ENCODE measurements around the gene FAM50A. TPM values are rescaled to one million over a fixed set of nuclear protein-coding genes. Genes with fewer than 3 reads are reported as not detected.

FAM50A gene
- total and polyA plus RNA-seq, 4 donors = 10.9 to 25.1 (median 14.0) TPM

- H3K27me3 ChIP-seq (ENCODE audit: control insufficient read depth in 4 of 4, insufficient read depth in 4 of 4, low read length in 3 of 4) = no peaks in the 10 kb centered on the region
- no peak overlapping the region for H3K4me3 ChIP-seq (ENCODE audit: low read depth in 1 of 3, low read length in 3 of 3)
- H3K9ac ChIP-seq (ENCODE audit: low read depth in 1 of 2, low read length in 2 of 2) = no peak overlapping the region
- no peak for DNase-seq (ENCODE audit: low spot score)
- H3K36me3 ChIP-seq (ENCODE audit: control insufficient read depth in 4 of 4, insufficient read depth in 3 of 4, low read depth in 1 of 4, low read length in 3 of 4) = peaks cover 0 to 2% (median 0%) of the 10 kb centered on the region in 4 donors
- TF ChIP-seq GABPA (IDR thresholded peaks at IDR 0.05 in 1 of 2, conservative IDR thresholded peaks at IDR 0.05 in 1 of 2) = no peak
- no peak for TF ChIP-seq EGR1 (IDR thresholded peaks at IDR 0.05; ENCODE audit: low read depth in 2 of 2)
- no peaks in the 10 kb centered on the region for H3K4me1 ChIP-seq (ENCODE audit: control insufficient read depth in 4 of 4, insufficient read depth in 4 of 4, low read length in 3 of 4)
- no peak overlapping the region for H3K27ac ChIP-seq (ENCODE audit: low read depth in 1 of 2, low read length in 2 of 2)
- no peaks in the 10 kb centered on the region for H3K9me3 ChIP-seq (ENCODE audit: control insufficient read depth in 4 of 4, low read length in 3 of 4)
- WGBS = 96% methylated on average over 9 of the region's 9 CpGs
Observed at GRCh38 chrX:154469114-154469513, 25.2 kb downstream of the FAM50A start.

GRCh38 chrX:154469880-154470279 lies 25.9 kb downstream of the FAM50A start:
- TF ChIP-seq RAD21 (IDR thresholded peaks at IDR 0.05) (no peak), SP1 (IDR thresholded peaks at IDR 0.05) (no peak), REST (IDR thresholded peaks at IDR 0.05) (no peak), ZBTB33 (IDR thresholded peaks at IDR 0.05) (no peak), HNF4G (IDR thresholded peaks at IDR 0.05) (no peak), CTCF (IDR thresholded peaks at IDR 0.05; ENCODE audit: low read depth, low read length, missing input control) (no peak), GABPA (IDR thresholded peaks at IDR 0.05 in 1 of 2, conservative IDR thresholded peaks at IDR 0.05 in 1 of 2) (no peak)
- no peak for DNase-seq (ENCODE audit: low spot score)
- 96% methylated on average over 18 of the region's 18 CpGs for WGBS
- Histone ChIP-seq H3K9ac (ENCODE audit: low read depth in 1 of 2, low read length in 2 of 2) (no peak overlapping the region), H3K27me3 (ENCODE audit: control insufficient read depth in 4 of 4, insufficient read depth in 4 of 4, low read length in 3 of 4) (no peaks in the 10 kb centered on the region), H3K36me3 (ENCODE audit: control insufficient read depth in 4 of 4, insufficient read depth in 3 of 4, low read depth in 1 of 4, low read length in 3 of 4) (peaks cover 0 to 2% (median 0%) of the 10 kb centered on the region in 4 donors), H3K4me1 (ENCODE audit: control insufficient read depth in 4 of 4, insufficient read depth in 4 of 4, low read length in 3 of 4) (no peaks in the 10 kb centered on the region), H3K27ac (ENCODE audit: low read depth in 1 of 2, low read length in 2 of 2) (no peak overlapping the region), H3K9me3 (ENCODE audit: control insufficient read depth in 4 of 4, low read length in 3 of 4) (no peaks in the 10 kb centered on the region), H3K4me3 (ENCODE audit: low read depth in 1 of 3, low read length in 3 of 3) (no peak overlapping the region)

- Histone ChIP-seq H3K9me3 (ENCODE audit: control insufficient read depth in 4 of 4, low read length in 3 of 4) (no peaks in the 10 kb centered on the region), H3K9ac (ENCODE audit: low read depth in 1 of 2, low read length in 2 of 2) (no peak overlapping the region), H3K27ac (ENCODE audit: low read depth in 1 of 2, low read length in 2 of 2) (no peak overlapping the region), H3K36me3 (ENCODE audit: control insufficient read depth in 4 of 4, insufficient read depth in 3 of 4, low read depth in 1 of 4, low read length in 3 of 4) (peaks cover 0 to 2% (median 0%) of the 10 kb centered on the region in 4 donors), H3K27me3 (ENCODE audit: control insufficient read depth in 4 of 4, insufficient read depth in 4 of 4, low read length in 3 of 4) (no peaks in the 10 kb centered on the region), H3K4me3 (ENCODE audit: low read depth in 1 of 3, low read length in 3 of 3) (no peak overlapping the region), H3K4me1 (ENCODE audit: control insufficient read depth in 4 of 4, insufficient read depth in 4 of 4, low read length in 3 of 4) (no peaks in the 10 kb centered on the region)
- TF ChIP-seq GABPA (IDR thresholded peaks at IDR 0.05 in 1 of 2, conservative IDR thresholded peaks at IDR 0.05 in 1 of 2) (no peak), EGR1 (IDR thresholded peaks at IDR 0.05; ENCODE audit: low read depth in 2 of 2) (no peak), FOXA2 (IDR thresholded peaks at IDR 0.05) (no peak), RXRA (IDR thresholded peaks at IDR 0.05) (no peak), TAF1 (conservative IDR thresholded peaks at IDR 0.05) (no peak), ATF3 (IDR thresholded peaks at IDR 0.05) (no peak), FOXA1 (IDR thresholded peaks at IDR 0.05) (no peak), RAD21 (IDR thresholded peaks at IDR 0.05) (no peak), HNF4G (IDR thresholded peaks at IDR 0.05) (no peak), JUND (IDR thresholded peaks at IDR 0.05) (no peak), CTCF (IDR thresholded peaks at IDR 0.05; ENCODE audit: low read depth, low read length, missing input control) (no peak), MAX (IDR thresholded peaks at IDR 0.05) (no peak), YY1 (IDR thresholded peaks at IDR 0.05) (no peak)
- no peak for DNase-seq (ENCODE audit: low spot score)
- WGBS = 97% methylated on average over 14 of the region's 14 CpGs
Observed at GRCh38 chrX:154470434-154470833, 26.5 kb downstream of the FAM50A start.

All from liver (tissue), 9 donors.